ENCODE measurements around the gene ELK3. TPM values are rescaled to one million over a fixed set of nuclear protein-coding genes. Genes with fewer than 3 reads are reported as not detected.
A peak's percentile ranks its signal among the peaks of the same experiment; 100 is the strongest.

Gene ELK3
- total RNA-seq, 2 donors from 2014 or later: 17.1 to 18.1 TPM

DNA sequence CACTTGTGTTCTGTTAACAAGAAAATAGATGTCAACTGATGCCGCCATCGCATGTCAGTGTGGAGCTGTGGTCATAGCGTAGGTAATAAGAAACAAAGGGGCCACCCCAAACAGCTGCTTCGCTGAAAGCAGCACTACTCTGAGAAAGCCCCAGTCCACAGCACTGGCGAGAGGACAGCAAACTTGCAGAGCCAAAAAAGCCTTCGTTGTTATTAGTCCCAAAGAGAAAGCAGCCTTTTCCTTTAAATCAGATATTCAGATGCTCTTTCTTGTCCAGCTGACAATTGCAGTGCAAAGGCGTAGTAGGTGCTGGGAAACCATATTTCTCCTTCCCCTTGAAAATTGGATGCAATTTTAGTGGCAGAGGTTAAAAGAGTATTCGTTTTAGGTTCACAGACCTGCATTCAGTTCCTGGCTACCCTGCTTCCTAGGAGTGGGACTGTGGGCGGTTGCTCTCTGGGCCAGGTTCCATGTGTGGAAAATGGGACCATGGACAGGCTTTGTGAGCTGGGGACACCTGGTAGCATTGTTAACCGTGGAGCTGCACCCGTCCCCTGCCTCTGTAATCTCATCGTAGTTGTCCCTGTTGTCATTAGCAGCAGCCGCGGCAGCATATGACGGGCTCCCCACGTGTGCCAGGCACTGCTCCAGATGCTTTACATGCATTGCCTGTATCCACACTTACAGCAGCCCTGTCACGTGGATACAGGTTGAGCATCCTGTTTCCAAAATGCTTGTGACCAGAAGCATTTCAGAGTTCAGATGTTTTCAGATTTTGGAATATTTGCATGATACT lies 54.2 kb downstream of the ELK3 start:
- H3K9me3 Mint-ChIP-seq: no peaks in the 10 kb centered on the region
- Histone ChIP-seq H3K27me3 (ENCODE audit: control insufficient read depth, insufficient read depth, low read length, poor library complexity, severe bottlenecking) (no peaks in the 10 kb centered on the region), H3K36me3 (ENCODE audit: control insufficient read depth, insufficient read depth, low read length) (peaks cover 45% of the 10 kb centered on the region), H3K9ac (ENCODE audit: extremely low read depth, low read length, poor library complexity, severe bottlenecking) (no peak overlapping the region), H3K4me1 (ENCODE audit: control insufficient read depth, insufficient read depth, low read length) (no peaks in the 10 kb centered on the region), H3K9me3 (ENCODE audit: control insufficient read depth, low read length) (no peaks in the 10 kb centered on the region), H3K27ac (ENCODE audit: low read depth, low read length) (no peak overlapping the region), H3K4me3 (ENCODE audit: low read length) (no peak overlapping the region)
- peak; percentile 34 for DNase-seq
- TF ChIP-seq, protein P1, sequence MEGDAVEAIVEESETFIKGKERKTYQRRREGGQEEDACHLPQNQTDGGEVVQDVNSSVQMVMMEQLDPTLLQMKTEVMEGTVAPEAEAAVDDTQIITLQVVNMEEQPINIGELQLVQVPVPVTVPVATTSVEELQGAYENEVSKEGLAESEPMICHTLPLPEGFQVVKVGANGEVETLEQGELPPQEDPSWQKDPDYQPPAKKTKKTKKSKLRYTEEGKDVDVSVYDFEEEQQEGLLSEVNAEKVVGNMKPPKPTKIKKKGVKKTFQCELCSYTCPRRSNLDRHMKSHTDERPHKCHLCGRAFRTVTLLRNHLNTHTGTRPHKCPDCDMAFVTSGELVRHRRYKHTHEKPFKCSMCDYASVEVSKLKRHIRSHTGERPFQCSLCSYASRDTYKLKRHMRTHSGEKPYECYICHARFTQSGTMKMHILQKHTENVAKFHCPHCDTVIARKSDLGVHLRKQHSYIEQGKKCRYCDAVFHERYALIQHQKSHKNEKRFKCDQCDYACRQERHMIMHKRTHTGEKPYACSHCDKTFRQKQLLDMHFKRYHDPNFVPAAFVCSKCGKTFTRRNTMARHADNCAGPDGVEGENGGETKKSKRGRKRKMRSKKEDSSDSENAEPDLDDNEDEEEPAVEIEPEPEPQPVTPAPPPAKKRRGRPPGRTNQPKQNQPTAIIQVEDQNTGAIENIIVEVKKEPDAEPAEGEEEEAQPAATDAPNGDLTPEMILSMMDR (conservative IDR thresholded peaks at IDR 0.05): no peak
- peaks cover 2% of the 10 kb centered on the region for H3K4me1 Mint-ChIP-seq
- no peaks in the 10 kb centered on the region for H3K27me3 Mint-ChIP-seq (ENCODE audit: insufficient read depth)
- no peak overlapping the region for H3K4me3 Mint-ChIP-seq
- H3K36me3 Mint-ChIP-seq (ENCODE audit: low read depth): peaks cover 44% of the 10 kb centered on the region
- H3K27ac Mint-ChIP-seq: no peak overlapping the region
- 94 to 96% methylated on average over 16 to 17 of the region's 17 CpGs for WGBS, 2 experiments (ENCODE audit: insufficient coverage in 1 of 2, insufficient read length in 1 of 2)

DNA sequence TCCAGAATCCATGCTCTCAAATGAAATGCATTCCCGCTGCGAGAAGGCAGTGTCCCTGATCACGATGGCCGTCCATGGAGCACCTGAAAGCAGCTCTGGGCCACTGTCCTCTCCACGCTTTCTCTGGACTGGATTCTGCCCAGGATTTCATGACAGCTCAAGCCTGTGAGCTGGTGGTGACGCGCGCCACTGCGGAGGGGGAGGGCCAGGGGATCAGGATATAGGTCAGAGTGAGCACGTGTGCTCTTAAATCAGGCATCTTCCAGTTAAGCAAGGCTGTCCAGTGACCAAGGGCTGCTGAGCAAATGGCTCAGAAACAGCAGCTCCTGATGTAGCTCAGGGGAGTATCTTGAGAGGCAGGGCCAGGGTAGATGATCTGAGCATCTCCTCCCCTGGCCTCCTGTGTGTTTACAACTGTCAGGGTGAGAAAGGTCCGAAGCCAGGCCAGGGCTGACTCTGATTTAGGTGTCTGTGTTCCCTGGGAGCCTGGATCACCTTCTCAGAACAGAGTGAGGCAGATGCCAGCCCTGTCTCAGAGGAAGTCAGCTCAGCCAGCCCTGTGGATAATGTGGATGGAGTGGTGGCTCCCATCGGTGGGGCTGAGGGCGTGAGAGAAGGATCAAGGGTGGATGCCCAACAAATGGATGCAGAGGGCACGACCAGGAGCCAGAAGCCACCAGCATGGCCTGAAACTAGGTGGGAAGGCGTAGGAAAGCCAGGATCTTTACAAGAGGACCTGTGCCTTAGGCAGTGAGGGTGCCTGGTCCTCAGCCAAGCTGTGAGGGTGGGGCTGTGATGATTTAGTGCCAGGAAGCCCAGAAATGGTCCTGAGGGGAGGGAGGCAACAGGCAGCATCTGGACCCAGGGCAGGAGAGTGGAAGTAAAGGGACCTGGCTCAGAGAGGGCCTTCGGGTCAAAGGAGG lies 55.3 kb downstream of the ELK3 start:
- H3K27ac Mint-ChIP-seq: peak overlapping the region; percentile 61
- 93 to 94% methylated on average over 13 to 16 of the region's 16 CpGs for WGBS, 2 experiments (ENCODE audit: insufficient coverage in 1 of 2, insufficient read length in 1 of 2)
- no peak overlapping the region for H3K4me3 Mint-ChIP-seq
- peaks cover 48% of the 10 kb centered on the region for H3K36me3 Mint-ChIP-seq (ENCODE audit: low read depth)
- no peak for DNase-seq
- TF ChIP-seq, protein P1 (conservative IDR thresholded peaks at IDR 0.05): no peak
- Histone ChIP-seq H3K9ac (ENCODE audit: extremely low read depth, low read length, poor library complexity, severe bottlenecking) (no peak overlapping the region), H3K4me3 (ENCODE audit: low read length) (no peak overlapping the region), H3K27me3 (ENCODE audit: control insufficient read depth, insufficient read depth, low read length, poor library complexity, severe bottlenecking) (no peaks in the 10 kb centered on the region), H3K4me1 (ENCODE audit: control insufficient read depth, insufficient read depth, low read length) (no peaks in the 10 kb centered on the region), H3K27ac (ENCODE audit: low read depth, low read length) (no peak overlapping the region), H3K9me3 (ENCODE audit: control insufficient read depth, low read length) (no peaks in the 10 kb centered on the region), H3K36me3 (ENCODE audit: control insufficient read depth, insufficient read depth, low read length) (peaks cover 47% of the 10 kb centered on the region)
- H3K4me1 Mint-ChIP-seq: peaks cover 6% of the 10 kb centered on the region
- H3K9me3 Mint-ChIP-seq: no peaks in the 10 kb centered on the region
- H3K27me3 Mint-ChIP-seq (ENCODE audit: insufficient read depth): no peaks in the 10 kb centered on the region

DNA sequence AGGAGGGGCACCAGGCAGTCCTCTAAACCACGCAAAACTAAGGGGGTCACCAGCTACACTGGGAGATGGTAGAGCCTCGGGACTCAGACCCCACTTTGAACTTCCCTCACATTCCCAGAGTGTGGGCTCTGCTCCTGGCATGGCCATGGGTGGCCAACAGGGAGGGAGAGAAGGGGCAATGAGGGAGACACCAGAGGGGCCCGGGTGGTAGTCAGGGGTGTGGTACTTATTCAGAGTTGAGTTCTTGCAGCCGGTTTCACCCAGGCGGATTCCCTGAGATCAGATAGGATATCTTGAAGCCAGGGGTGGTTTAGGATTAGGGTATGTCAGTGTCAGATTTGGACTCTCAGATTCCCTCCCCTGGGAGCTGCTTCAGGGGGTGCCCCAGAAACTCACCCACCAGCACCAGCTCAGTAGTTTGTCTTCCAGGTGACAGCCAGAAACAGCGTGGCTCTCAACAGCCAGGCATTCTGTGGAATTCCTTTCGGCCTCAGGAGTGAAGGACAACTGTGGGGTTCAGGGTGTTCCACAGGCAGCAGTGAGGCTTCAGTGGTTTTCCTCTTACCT lies 56.0 kb downstream of the ELK3 start:
- H3K36me3 ChIP-seq (ENCODE audit: control insufficient read depth, insufficient read depth, low read length): peaks cover 50% of the 10 kb centered on the region
- WGBS, 2 experiments (ENCODE audit: insufficient coverage in 1 of 2, insufficient read length in 1 of 2): 90 to 95% methylated on average over 4 to 7 of the region's 7 CpGs
- H3K4me3 ChIP-seq (ENCODE audit: low read length): no peak overlapping the region
- no peak overlapping the region for H3K27ac ChIP-seq (ENCODE audit: low read depth, low read length)
- H3K27ac Mint-ChIP-seq: no peak overlapping the region
- peaks cover 6% of the 10 kb centered on the region for H3K4me1 Mint-ChIP-seq
- H3K4me3 Mint-ChIP-seq: no peak overlapping the region
- H3K9me3 ChIP-seq (ENCODE audit: control insufficient read depth, low read length): no peaks in the 10 kb centered on the region
- DNase-seq: no peak
- no peaks in the 10 kb centered on the region for H3K9me3 Mint-ChIP-seq
- TF ChIP-seq, protein P1 (conservative IDR thresholded peaks at IDR 0.05): no peak
- peaks cover 48% of the 10 kb centered on the region for H3K36me3 Mint-ChIP-seq (ENCODE audit: low read depth)
- no peaks in the 10 kb centered on the region for H3K27me3 Mint-ChIP-seq (ENCODE audit: insufficient read depth)
- no peaks in the 10 kb centered on the region for H3K4me1 ChIP-seq (ENCODE audit: control insufficient read depth, insufficient read depth, low read length)
- no peaks in the 10 kb centered on the region for H3K27me3 ChIP-seq (ENCODE audit: control insufficient read depth, insufficient read depth, low read length, poor library complexity, severe bottlenecking)
- no peak overlapping the region for H3K9ac ChIP-seq (ENCODE audit: extremely low read depth, low read length, poor library complexity, severe bottlenecking)

Measured in endodermal cell (in vitro differentiated cells).